ENCODE results near the gene ATP6V0B. TPM values are rescaled to one million over a fixed set of nuclear protein-coding genes. Genes with fewer than 3 reads are reported as not detected.
A peak's percentile ranks its signal among the peaks of the same experiment; 100 is the strongest.

The ATP6V0B gene
- total and polyA plus RNA-seq, 4 donors, result 69.5 to 277 (median 129) TPM

- no peak overlapping the region for H3K27ac ChIP-seq (ENCODE audit: low read depth in 1 of 2, low read length in 2 of 2)
- no peak overlapping the region for H3K9ac ChIP-seq (ENCODE audit: low read depth in 1 of 2, low read length in 2 of 2)
- no peaks in the 10 kb centered on the region for H3K36me3 ChIP-seq (ENCODE audit: control insufficient read depth in 4 of 4, insufficient read depth in 3 of 4, low read depth in 1 of 4, low read length in 3 of 4)
- peaks cover 0 to 16% (median 7%) of the 10 kb centered on the region in 4 donors for H3K4me1 ChIP-seq (ENCODE audit: control insufficient read depth in 4 of 4, insufficient read depth in 4 of 4, low read length in 3 of 4)
- 92% methylated on average over 7 of the region's 7 CpGs for WGBS
- no peaks in the 10 kb centered on the region for H3K9me3 ChIP-seq (ENCODE audit: control insufficient read depth in 4 of 4, low read length in 3 of 4)
- no peak overlapping the region for H3K4me3 ChIP-seq (ENCODE audit: low read depth in 1 of 3, low read length in 3 of 3)
- TF ChIP-seq FOXA1 (IDR thresholded peaks at IDR 0.05), result no peak
- TF ChIP-seq YY1 (IDR thresholded peaks at IDR 0.05), result no peak
- H3K27me3 ChIP-seq (ENCODE audit: control insufficient read depth in 4 of 4, insufficient read depth in 4 of 4, low read length in 3 of 4), result no peaks in the 10 kb centered on the region
- DNase-seq (ENCODE audit: low spot score), result no peak
Observed at GRCh38 chr1:43994071-43994470, 19.3 kb downstream of the ATP6V0B start.

GRCh38 chr1:43994794-43995790 lies 20.3 kb downstream of the ATP6V0B start:
- TF ChIP-seq RAD21 (IDR thresholded peaks at IDR 0.05), result no peak
- no peak for TF ChIP-seq JUND (IDR thresholded peaks at IDR 0.05)
- TF ChIP-seq RXRA (IDR thresholded peaks at IDR 0.05), result no peak
- no peak for TF ChIP-seq SP1 (IDR thresholded peaks at IDR 0.05)
- TF ChIP-seq, protein P1, sequence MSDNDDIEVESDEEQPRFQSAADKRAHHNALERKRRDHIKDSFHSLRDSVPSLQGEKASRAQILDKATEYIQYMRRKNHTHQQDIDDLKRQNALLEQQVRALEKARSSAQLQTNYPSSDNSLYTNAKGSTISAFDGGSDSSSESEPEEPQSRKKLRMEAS (IDR thresholded peaks at IDR 0.05), result no peak
- Histone ChIP-seq H3K36me3 (ENCODE audit: control insufficient read depth in 4 of 4, insufficient read depth in 3 of 4, low read depth in 1 of 4, low read length in 3 of 4) (no peaks in the 10 kb centered on the region), H3K27me3 (ENCODE audit: control insufficient read depth in 4 of 4, insufficient read depth in 4 of 4, low read length in 3 of 4) (no peaks in the 10 kb centered on the region), H3K4me3 (ENCODE audit: low read depth in 1 of 3, low read length in 3 of 3) (no peak overlapping the region), H3K27ac (ENCODE audit: low read depth in 1 of 2, low read length in 2 of 2) (no peak overlapping the region), H3K9ac (ENCODE audit: low read depth in 1 of 2, low read length in 2 of 2) (no peak overlapping the region), H3K9me3 (ENCODE audit: control insufficient read depth in 4 of 4, low read length in 3 of 4) (no peaks in the 10 kb centered on the region), H3K4me1 (ENCODE audit: control insufficient read depth in 4 of 4, insufficient read depth in 4 of 4, low read length in 3 of 4) (peaks cover 0 to 16% (median 7%) of the 10 kb centered on the region in 4 donors)
- DNase-seq (ENCODE audit: low spot score), result peak; percentile 67
- 87% methylated on average over 15 of the region's 15 CpGs for WGBS

DNA sequence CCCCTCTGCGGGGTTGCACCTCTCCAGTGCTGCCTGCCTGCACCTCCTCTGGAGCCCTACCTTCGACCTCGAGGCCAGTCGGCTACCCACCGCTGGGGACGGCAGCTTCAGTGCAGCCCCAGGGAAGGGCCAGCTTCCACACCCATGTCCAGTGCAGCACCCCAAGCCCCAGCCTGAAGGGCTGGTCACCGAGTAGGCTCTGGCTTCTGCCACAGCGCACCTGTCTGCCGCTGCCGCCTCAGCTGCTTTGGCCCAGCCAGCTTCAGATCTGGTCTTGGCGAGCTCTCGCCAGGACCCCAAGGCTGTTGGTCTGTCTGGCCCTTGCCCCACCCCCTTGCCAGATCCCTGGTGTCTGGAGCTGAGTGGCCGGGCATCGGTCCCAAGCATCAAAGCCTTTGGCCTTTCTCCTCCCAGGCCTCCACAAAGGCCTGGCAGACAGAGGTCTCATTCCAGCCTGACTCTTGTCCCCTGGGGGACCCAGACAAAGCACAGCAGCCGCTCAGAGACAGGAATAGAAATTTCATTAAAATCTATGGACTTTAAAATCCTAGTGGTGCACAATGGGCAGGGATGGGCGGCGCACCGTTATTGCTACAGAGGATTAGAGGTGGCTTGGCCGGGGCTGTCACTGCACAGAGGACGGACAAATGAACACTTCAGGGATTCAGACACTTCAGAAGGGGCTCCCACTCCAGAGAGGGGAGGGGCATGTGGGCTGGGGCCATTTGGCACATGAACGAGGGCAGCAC lies 21.4 kb downstream of the ATP6V0B start:
- Histone ChIP-seq H3K9me3 (ENCODE audit: control insufficient read depth in 4 of 4, low read length in 3 of 4) (no peaks in the 10 kb centered on the region), H3K27ac (ENCODE audit: low read depth in 1 of 2, low read length in 2 of 2) (no peak overlapping the region), H3K27me3 (ENCODE audit: control insufficient read depth in 4 of 4, insufficient read depth in 4 of 4, low read length in 3 of 4) (no peaks in the 10 kb centered on the region), H3K36me3 (ENCODE audit: control insufficient read depth in 4 of 4, insufficient read depth in 3 of 4, low read depth in 1 of 4, low read length in 3 of 4) (no peaks in the 10 kb centered on the region), H3K9ac (ENCODE audit: low read depth in 1 of 2, low read length in 2 of 2) (no peak overlapping the region), H3K4me1 (ENCODE audit: control insufficient read depth in 4 of 4, insufficient read depth in 4 of 4, low read length in 3 of 4) (peaks cover 0 to 10% (median 2%) of the 10 kb centered on the region in 4 donors), H3K4me3 (ENCODE audit: low read depth in 1 of 3, low read length in 3 of 3) (no peak overlapping the region)
- TF ChIP-seq TAF1 (conservative IDR thresholded peaks at IDR 0.05) (no peak), HNF4A (conservative IDR thresholded peaks at IDR 0.05) (no peak), GABPA (IDR thresholded peaks at IDR 0.05 in 1 of 2, conservative IDR thresholded peaks at IDR 0.05 in 1 of 2) (no peak), YY1 (IDR thresholded peaks at IDR 0.05) (no peak), RXRA (IDR thresholded peaks at IDR 0.05) (no peak), RAD21 (IDR thresholded peaks at IDR 0.05) (no peak), FOXA2 (IDR thresholded peaks at IDR 0.05) (no peak), HNF4G (IDR thresholded peaks at IDR 0.05) (no peak), NR2F2 (IDR thresholded peaks at IDR 0.05) (no peak)
- TF ChIP-seq, protein P2, sequence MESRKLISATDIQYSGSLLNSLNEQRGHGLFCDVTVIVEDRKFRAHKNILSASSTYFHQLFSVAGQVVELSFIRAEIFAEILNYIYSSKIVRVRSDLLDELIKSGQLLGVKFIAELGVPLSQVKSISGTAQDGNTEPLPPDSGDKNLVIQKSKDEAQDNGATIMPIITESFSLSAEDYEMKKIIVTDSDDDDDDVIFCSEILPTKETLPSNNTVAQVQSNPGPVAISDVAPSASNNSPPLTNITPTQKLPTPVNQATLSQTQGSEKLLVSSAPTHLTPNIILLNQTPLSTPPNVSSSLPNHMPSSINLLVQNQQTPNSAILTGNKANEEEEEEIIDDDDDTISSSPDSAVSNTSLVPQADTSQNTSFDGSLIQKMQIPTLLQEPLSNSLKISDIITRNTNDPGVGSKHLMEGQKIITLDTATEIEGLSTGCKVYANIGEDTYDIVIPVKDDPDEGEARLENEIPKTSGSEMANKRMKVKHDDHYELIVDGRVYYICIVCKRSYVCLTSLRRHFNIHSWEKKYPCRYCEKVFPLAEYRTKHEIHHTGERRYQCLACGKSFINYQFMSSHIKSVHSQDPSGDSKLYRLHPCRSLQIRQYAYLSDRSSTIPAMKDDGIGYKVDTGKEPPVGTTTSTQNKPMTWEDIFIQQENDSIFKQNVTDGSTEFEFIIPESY (IDR thresholded peaks at IDR 0.05), result no peak
- TF ChIP-seq, protein P1 (IDR thresholded peaks at IDR 0.05), result no peak
- TF ChIP-seq, protein P3, sequence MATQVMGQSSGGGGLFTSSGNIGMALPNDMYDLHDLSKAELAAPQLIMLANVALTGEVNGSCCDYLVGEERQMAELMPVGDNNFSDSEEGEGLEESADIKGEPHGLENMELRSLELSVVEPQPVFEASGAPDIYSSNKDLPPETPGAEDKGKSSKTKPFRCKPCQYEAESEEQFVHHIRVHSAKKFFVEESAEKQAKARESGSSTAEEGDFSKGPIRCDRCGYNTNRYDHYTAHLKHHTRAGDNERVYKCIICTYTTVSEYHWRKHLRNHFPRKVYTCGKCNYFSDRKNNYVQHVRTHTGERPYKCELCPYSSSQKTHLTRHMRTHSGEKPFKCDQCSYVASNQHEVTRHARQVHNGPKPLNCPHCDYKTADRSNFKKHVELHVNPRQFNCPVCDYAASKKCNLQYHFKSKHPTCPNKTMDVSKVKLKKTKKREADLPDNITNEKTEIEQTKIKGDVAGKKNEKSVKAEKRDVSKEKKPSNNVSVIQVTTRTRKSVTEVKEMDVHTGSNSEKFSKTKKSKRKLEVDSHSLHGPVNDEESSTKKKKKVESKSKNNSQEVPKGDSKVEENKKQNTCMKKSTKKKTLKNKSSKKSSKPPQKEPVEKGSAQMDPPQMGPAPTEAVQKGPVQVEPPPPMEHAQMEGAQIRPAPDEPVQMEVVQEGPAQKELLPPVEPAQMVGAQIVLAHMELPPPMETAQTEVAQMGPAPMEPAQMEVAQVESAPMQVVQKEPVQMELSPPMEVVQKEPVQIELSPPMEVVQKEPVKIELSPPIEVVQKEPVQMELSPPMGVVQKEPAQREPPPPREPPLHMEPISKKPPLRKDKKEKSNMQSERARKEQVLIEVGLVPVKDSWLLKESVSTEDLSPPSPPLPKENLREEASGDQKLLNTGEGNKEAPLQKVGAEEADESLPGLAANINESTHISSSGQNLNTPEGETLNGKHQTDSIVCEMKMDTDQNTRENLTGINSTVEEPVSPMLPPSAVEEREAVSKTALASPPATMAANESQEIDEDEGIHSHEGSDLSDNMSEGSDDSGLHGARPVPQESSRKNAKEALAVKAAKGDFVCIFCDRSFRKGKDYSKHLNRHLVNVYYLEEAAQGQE (IDR thresholded peaks at IDR 0.05), result no peak
- TF ChIP-seq, protein P4, sequence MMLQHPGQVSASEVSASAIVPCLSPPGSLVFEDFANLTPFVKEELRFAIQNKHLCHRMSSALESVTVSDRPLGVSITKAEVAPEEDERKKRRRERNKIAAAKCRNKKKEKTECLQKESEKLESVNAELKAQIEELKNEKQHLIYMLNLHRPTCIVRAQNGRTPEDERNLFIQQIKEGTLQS (IDR thresholded peaks at IDR 0.05), result no peak
- WGBS, result 90% methylated on average over 21 of the region's 21 CpGs
- DNase-seq (ENCODE audit: low spot score), result no peak

All from liver (tissue), 9 donors.